ENCODE measurements around the gene MAPK8. TPM values are rescaled to one million over a fixed set of nuclear protein-coding genes. Genes with fewer than 3 reads are reported as not detected.
"Not testable (repeated sequence)": the region's sequence is repeated elsewhere in the genome, so short reads cannot be mapped to it uniquely, and the experiment has no call there.

Gene MAPK8
- total and polyA plus RNA-seq, 9 of the 15 experiments (the other 6 are each of a cell fraction or from before 2014, with no cell fraction given) = 6.4 to 159 (median 71.0) TPM

DNA sequence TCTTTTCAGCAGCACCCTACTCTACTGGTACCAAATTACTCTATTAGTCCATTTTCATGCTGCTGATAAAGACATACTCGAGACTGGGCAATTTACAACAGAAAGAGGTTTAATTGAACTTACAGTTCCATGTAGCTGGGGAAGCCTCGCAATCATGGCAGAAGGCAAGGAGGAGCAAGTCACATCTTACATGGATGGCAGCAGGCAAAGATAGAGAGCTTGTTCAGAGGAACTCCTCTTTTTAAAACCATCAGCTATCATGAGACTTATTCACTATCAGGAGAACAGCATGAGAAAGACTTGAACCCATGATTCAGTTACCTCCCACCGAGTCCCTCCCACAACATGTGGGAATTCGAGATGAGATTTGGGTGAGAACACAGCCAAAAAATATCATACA lies 24.8 kb upstream of the MAPK8 start:
- FAIRE-seq; CTCF ChIA-PET (ENCODE audit: low intra/inter-chr PET ratio); BruUV-seq (replicated peaks): not testable (repeated sequence)

DNA sequence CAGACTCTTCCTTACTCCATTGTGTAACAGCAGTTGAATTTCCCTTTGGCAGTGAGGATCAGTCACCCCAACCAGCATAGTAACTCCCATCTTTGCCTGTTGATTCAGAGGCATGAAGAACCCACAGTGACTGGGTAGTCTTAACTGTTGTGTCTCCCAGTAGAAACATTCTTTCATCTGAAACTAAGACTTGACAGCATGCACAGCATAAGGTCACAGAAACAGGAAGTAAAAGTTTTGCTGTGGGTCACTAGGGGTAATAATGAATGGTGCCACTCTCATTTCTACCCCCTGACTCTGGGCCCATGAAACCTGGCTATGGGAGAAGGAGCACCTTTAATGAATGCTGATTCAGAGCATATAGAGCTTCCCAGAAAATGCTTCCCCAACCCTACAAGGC lies 23.6 kb upstream of the MAPK8 start:
- Histone ChIP-seq H3K9me3 (replicated peaks; ENCODE audit: control insufficient read depth, insufficient read depth, low read depth, low read length) (peaks cover 9% of the 10 kb centered on the region), H3K4me2 (ENCODE audit: insufficient read depth, low read length) (no peak overlapping the region), H3K27ac (ENCODE audit: extremely low read depth, low read depth, low read length) (no peak overlapping the region), H3K9me1 (ENCODE audit: control insufficient read depth, insufficient read depth, low read length) (no peaks in the 10 kb centered on the region), H3K4me3 (no peak overlapping the region), H3K4me1 (replicated peaks in 1 of 2; ENCODE audit: control insufficient read depth in 2 of 2, insufficient read depth in 2 of 2, low read length in 2 of 2) (no peaks in the 10 kb centered on the region; a peak in 1 of 5 replicates), H3K27me3 (ENCODE audit: control insufficient read depth in 2 of 2, insufficient read depth in 2 of 2, low read length in 2 of 2) (peaks cover 2 to 11% of the 10 kb centered on the region in 2 experiments; a peak in 4 of 5 replicates), H2AFZ (ENCODE audit: low read depth, low read length) (no peak overlapping the region), H3K36me3 (ENCODE audit: control insufficient read depth, insufficient read depth, low read length) (no peaks in the 10 kb centered on the region), H3K9ac (ENCODE audit: insufficient read depth in 1 of 2, low read depth in 2 of 2, low read length in 2 of 2) (no peak overlapping the region), H4K20me1 (replicated peaks; ENCODE audit: control insufficient read depth, insufficient read depth, low read length) (no peaks in the 10 kb centered on the region), H3K79me2 (ENCODE audit: control insufficient read depth, insufficient read depth, low read length) (no peaks in the 10 kb centered on the region)
- CTCF ChIA-PET (ENCODE audit: low intra/inter-chr PET ratio) = no interaction called here
- intact Hi-C loops (cut with micrococcal nuclease) = no loop called here
- in situ Hi-C loops (cut with MboI) = no loop called here
- BruUV-seq (replicated peaks) = no TSS peak
- POLR2A ChIA-PET = no interaction called here
- DNase-seq (ENCODE audit: extremely low read depth in 1 of 4, low spot score in 3 of 4) (no peak), ATAC-seq (no peak), FAIRE-seq (no peak)
- no peak for TF ChIP-seq NONO (IDR thresholded peaks at IDR 0.05; ENCODE audit: low read depth in 2 of 2, low read length in 1 of 2)
- no peak for TF ChIP-seq ZNF124 (CRISPR knock-in tag; IDR thresholded peaks at IDR 0.05)
- TF ChIP-seq, protein P1, sequence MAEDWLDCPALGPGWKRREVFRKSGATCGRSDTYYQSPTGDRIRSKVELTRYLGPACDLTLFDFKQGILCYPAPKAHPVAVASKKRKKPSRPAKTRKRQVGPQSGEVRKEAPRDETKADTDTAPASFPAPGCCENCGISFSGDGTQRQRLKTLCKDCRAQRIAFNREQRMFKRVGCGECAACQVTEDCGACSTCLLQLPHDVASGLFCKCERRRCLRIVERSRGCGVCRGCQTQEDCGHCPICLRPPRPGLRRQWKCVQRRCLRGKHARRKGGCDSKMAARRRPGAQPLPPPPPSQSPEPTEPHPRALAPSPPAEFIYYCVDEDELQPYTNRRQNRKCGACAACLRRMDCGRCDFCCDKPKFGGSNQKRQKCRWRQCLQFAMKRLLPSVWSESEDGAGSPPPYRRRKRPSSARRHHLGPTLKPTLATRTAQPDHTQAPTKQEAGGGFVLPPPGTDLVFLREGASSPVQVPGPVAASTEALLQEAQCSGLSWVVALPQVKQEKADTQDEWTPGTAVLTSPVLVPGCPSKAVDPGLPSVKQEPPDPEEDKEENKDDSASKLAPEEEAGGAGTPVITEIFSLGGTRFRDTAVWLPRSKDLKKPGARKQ (CRISPR knock-in tag; IDR thresholded peaks at IDR 0.05) = no peak
- no peak for TF ChIP-seq TBL1XR1 (IDR thresholded peaks at IDR 0.05; ENCODE audit: low read length in 2 of 2)
- TF ChIP-seq FOXP1 (CRISPR knock-in tag; IDR thresholded peaks at IDR 0.05) = no peak
- no peak for TF ChIP-seq SMAD3 (CRISPR knock-in tag; conservative IDR thresholded peaks at IDR 0.05)
- no peak for TF ChIP-seq ZNF174 (CRISPR knock-in tag; IDR thresholded peaks at IDR 0.05)
- TF ChIP-seq, protein P2, sequence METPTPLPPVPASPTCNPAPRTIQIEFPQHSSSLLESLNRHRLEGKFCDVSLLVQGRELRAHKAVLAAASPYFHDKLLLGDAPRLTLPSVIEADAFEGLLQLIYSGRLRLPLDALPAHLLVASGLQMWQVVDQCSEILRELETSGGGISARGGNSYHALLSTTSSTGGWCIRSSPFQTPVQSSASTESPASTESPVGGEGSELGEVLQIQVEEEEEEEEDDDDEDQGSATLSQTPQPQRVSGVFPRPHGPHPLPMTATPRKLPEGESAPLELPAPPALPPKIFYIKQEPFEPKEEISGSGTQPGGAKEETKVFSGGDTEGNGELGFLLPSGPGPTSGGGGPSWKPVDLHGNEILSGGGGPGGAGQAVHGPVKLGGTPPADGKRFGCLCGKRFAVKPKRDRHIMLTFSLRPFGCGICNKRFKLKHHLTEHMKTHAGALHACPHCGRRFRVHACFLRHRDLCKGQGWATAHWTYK (CRISPR knock-in tag; IDR thresholded peaks at IDR 0.05) = no peak
- TF ChIP-seq ZZZ3 (IDR thresholded peaks at IDR 0.05) = no peak
- no peak for TF ChIP-seq MECOM (CRISPR knock-in tag; IDR thresholded peaks at IDR 0.05)
- no peak for TF ChIP-seq SP1 (CRISPR knock-in tag; IDR thresholded peaks at IDR 0.05)
- no peak for TF ChIP-seq ESRRB (CRISPR knock-in tag; IDR thresholded peaks at IDR 0.05; ENCODE audit: borderline replicate concordance)
- TF ChIP-seq ZBTB1 (CRISPR knock-in tag; IDR thresholded peaks at IDR 0.05; ENCODE audit: borderline replicate concordance, low read depth) = no peak
- TF ChIP-seq TCFL5 (CRISPR knock-in tag; conservative IDR thresholded peaks at IDR 0.05) = no peak

More for the DNA sequence above, 24.8 kb upstream of the MAPK8 start:
- H2AFZ ChIP-seq (ENCODE audit: low read depth, low read length); intact Hi-C loops (cut with micrococcal nuclease); ATAC-seq; H4K20me1 ChIP-seq (replicated peaks; ENCODE audit: control insufficient read depth, insufficient read depth, low read length); H3K4me2 ChIP-seq (ENCODE audit: insufficient read depth, low read length); H3K9me1 ChIP-seq (ENCODE audit: control insufficient read depth, insufficient read depth, low read length); POLR2A ChIA-PET; DNase-seq (ENCODE audit: extremely low read depth in 1 of 4, low spot score in 3 of 4); in situ Hi-C loops (cut with MboI); H3K9ac ChIP-seq (ENCODE audit: insufficient read depth in 1 of 2, low read depth in 2 of 2, low read length in 2 of 2); H3K4me1 ChIP-seq (replicated peaks in 1 of 2; ENCODE audit: control insufficient read depth in 2 of 2, insufficient read depth in 2 of 2, low read length in 2 of 2); H3K79me2 ChIP-seq (ENCODE audit: control insufficient read depth, insufficient read depth, low read length); H3K36me3 ChIP-seq (ENCODE audit: control insufficient read depth, insufficient read depth, low read length); H3K9me3 ChIP-seq (replicated peaks; ENCODE audit: control insufficient read depth, insufficient read depth, low read depth, low read length); H3K4me3 ChIP-seq; H3K27ac ChIP-seq (ENCODE audit: extremely low read depth, low read depth, low read length): not testable (repeated sequence)
- WGBS (ENCODE audit: insufficient coverage, low coverage, missing lambda C conversion rate) = 0% methylated on average over 4 of the region's 4 CpGs
- peak; percentile 92 for TF ChIP-seq ZNF431 (CRISPR knock-in tag; IDR thresholded peaks at IDR 0.05)
- H3K27me3 ChIP-seq (ENCODE audit: control insufficient read depth in 2 of 2, insufficient read depth in 2 of 2, low read length in 2 of 2) = peaks cover 2 to 11% of the 10 kb centered on the region in 2 experiments; a peak in 4 of 5 replicates

All from K562 (cell line).